D721Med (cell line): ENCODE results near the gene SCFD2.
"Not testable (repeated sequence)": the region's sequence is repeated elsewhere in the genome, so short reads cannot be mapped to it uniquely, and the experiment has no call there.

Experiments
- DNase-seq: peaks from one replicate; pipeline ENCODE4 v3.0.0; 2011; ENCODE audit warnings: low spot score; ENCODE audit not compliant: insufficient read length
- FAIRE-seq: peaks from 2 replicates; lab custom pipeline; 2011; peaks lifted over from hg19 to GRCh38; lab: Jason Lieb, UNC
- TF ChIP-seq, protein P1 (sequence below): IDR thresholded peaks from 2 replicates; pipeline ENCODE4 v1.5.1; 2012; ENCODE audit warnings: mild to moderate bottlenecking, control low read depth; ENCODE audit not compliant: insufficient read depth; ENCODE audit errors: missing control alignments

SCFD2 gene

DNA sequence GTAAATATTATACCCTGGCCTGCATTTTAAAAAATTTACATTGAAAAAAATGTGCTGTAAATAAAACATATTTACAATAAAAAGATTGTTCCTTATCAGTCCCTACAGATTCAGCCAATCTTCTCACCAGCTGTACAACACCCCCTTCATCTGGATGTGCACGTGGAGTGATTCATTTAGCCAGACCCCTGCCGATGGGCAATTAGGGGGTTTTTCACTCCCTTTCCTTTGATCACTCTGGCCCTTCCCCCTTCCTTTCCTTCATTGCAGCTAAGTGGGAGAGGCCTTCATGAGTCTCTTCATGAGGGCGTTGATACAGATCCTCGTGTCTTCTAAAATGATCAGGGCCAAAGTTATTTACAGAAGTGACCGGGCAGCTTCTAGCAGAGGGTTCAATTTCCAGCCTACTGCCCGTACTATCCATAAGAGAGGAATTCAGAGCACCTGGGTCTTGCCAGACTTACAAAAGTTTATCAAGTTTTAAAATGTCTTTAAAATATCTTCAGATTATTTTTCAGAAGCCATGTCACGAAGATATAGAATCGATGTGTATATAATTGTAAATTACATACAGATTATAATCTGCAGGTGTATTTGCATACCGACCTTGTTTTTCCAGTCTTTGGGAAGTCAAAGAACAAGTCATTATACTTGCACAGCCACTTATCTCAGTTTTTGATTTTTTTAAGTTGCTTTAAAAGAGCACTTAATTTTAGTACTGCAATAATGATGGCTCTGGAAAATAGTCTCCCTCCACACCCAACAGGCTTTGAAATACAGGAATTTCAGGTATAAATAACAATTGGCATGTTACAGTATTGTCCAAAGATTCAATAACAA, 525.1 kb downstream of the SCFD2 start:
- TF ChIP-seq, protein P1, sequence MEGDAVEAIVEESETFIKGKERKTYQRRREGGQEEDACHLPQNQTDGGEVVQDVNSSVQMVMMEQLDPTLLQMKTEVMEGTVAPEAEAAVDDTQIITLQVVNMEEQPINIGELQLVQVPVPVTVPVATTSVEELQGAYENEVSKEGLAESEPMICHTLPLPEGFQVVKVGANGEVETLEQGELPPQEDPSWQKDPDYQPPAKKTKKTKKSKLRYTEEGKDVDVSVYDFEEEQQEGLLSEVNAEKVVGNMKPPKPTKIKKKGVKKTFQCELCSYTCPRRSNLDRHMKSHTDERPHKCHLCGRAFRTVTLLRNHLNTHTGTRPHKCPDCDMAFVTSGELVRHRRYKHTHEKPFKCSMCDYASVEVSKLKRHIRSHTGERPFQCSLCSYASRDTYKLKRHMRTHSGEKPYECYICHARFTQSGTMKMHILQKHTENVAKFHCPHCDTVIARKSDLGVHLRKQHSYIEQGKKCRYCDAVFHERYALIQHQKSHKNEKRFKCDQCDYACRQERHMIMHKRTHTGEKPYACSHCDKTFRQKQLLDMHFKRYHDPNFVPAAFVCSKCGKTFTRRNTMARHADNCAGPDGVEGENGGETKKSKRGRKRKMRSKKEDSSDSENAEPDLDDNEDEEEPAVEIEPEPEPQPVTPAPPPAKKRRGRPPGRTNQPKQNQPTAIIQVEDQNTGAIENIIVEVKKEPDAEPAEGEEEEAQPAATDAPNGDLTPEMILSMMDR = no peak
- no peak for DNase-seq
- FAIRE-seq = no peak

DNA sequence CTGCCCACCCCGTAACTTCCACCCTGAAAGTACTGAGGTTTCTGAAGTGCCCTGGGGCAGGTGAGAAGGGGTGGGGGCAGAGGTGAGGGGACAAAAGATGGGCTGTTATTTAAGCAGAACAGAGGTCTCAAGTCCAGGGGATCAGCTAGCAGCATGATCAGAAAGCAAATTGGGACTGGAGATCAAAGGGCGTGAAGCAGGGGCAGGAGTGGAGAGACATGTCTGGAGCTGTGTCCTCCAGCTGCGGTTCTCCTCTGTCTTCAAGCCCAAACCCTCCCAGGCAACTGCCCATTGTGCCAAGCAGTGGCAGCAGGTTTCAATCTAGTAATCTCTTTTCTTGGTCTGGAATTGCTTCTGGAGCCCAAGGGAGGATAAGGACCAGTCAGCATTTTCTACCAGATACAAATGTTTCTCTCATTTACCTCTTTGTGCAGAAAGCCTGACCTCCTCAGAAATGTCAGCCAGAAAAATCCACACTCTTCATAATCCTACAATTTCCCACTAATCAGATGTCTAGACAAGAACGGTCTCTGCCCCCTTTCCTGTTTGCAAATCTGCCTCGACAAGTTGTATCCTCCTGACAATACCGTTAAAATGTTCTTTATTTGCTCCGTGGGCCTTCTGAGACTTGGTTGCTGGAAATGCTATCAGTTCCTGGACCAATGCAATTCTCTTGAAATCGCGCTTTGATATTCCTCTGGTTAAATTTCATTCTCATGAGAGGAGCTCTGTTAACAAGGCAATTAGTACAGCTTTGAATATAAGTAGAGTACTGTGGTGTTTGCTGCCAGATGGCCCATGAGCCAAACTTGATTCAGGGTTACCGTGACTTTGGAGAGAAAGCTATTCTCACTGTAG, 526.9 kb downstream of the SCFD2 start:
- TF ChIP-seq, protein P1 = no peak
- FAIRE-seq (no peak), DNase-seq (no peak)

DNA sequence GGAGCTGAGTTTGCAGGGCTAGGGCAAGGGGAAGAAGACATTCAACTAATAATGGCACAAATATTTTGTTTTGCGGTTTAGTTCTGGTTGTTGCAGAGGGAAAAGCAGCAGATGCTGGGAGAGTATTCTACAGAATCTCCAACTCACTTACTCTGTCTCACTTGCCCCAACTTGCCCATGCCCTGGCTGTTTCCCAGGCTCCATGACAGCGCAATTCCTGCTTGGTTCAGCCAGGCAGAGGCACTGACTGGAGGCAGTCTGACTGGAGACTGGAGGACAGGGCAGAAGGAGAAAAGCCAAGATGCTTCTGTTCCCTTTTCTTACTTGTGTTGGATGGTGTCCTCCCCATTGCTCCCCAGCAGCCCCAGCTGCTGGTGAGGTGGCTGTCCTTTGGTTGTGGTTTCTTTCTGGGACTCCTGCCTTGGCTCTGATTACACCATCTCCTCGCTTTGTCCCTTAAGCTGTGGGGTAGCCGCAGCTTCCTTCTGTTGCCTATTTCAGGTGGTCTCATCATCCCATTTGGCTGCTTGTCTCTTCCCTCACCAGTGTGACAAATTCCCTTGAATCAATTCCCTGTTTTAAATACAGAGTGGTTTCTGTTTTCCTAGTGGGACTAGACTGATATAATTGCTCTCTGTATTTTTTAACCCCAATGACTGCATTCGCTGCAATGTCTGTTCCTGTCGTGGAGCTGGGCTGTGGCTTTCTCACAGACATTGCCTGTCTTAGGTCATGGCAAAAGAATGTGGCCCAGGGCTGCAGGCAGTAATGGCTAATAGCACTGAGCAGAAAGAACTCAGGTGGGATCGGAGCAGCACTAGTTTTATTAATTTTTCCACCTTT, 527.9 kb downstream of the SCFD2 start:
- DNase-seq (no peak), FAIRE-seq (no peak)
- TF ChIP-seq, protein P1 = no peak

DNA sequence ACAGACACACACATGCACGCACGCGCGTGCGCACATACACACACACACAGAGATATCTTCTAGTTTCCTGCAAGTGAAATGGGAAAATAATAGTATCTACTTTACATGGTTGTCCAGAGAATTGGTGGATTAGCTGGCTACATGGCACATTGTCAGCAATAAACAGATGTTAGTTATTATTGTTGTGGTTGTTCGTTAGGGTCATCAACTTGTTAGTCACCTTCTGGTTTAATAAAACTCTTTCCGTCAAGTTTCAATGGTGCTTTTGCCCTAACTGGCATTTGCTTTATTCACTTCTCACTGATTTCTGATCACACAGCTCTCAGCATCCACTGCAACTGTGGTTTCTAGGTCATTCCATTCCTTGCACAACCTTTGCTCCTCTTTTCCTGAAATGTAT, 529.2 kb downstream of the SCFD2 start:
- DNase-seq = no peak
- TF ChIP-seq, protein P1 = no peak
- FAIRE-seq = no peak

DNA sequence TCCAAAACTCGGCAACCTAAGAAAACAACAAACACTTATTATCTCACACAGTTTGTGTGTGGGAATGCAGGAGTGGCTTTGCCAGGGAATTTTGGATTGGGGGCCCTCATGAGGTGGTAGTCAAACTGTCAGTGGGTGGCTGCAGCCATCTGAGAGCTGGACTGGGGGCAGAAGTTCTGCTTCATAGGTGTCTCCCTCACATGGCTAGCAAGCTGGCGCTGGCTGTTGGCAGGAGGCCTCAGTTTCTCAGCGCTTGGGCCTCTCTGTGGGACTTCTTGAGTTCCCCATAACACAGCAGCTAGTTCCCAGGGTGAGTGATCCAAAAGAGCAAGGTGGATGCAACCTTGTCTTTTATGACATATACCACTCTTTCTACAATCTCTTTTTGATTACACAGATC, 529.7 kb downstream of the SCFD2 start:
- TF ChIP-seq, protein P1 = no peak
- FAIRE-seq (no peak), DNase-seq (no peak)

DNA sequence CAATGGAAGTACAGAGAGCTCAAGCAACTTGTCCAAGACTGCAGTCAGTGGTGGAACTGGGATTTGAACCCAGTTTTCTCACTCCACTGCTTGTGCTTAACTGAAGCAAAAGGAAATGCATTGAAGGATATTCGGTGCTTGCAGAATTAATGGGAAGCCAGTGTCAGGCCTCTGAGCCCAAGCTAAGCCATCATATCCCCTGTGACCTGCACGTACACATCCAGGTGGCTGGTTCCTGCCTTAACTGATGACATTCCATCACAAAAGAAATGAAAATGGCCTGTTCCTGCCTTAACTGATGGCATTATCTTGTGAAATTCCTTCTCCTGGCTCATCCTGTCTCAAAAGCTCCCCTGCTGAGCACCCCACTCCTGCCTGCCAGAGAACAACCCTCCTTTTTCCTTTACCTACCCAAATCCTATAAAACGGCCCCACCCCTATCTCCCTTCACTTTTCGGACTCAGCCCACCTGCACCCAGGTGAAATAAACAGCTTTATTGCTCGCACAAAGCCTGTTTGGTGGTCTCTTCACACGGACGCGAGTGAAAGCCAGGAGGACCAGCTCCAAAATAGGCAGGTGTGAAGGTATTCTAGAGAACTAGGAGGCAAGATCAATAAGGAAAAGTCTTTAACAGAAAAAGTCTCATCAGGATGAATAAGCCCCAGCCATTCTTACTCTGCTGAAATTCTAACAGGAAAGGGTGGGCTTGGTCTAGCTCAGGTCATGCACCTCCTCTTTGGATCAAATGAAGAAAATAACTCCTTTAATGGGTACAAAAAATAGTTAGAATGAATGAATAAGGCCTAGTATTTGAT, 531.0 kb downstream of the SCFD2 start:
- DNase-seq, FAIRE-seq: not testable (repeated sequence)
